ENCODE measurements around the gene VPS13D.

GRCh38 chr1:12346483-12347151 is 116.8 kb downstream of the VPS13D start:
- TF ChIP-seq TAF1 (IDR thresholded peaks at IDR 0.05; ENCODE audit: borderline replicate concordance, low read depth, low read length), result no peak
- TF ChIP-seq CTCF (IDR thresholded peaks at IDR 0.05), result no peak
- no peak for TF ChIP-seq REST (IDR thresholded peaks at IDR 0.05; ENCODE audit: low read depth, low read length)
- TF ChIP-seq FOXM1 (IDR thresholded peaks at IDR 0.05; ENCODE audit: low read depth), result no peak
- TF ChIP-seq POLR2AphosphoS5 (IDR thresholded peaks at IDR 0.05; ENCODE audit: low read depth, low read length), result no peak
- no peak for TF ChIP-seq NFIC (IDR thresholded peaks at IDR 0.05; ENCODE audit: borderline replicate concordance)
- no peak for TF ChIP-seq RAD21 (IDR thresholded peaks at IDR 0.05; ENCODE audit: low read length)
- TF ChIP-seq YY1 (IDR thresholded peaks at IDR 0.05; ENCODE audit: low read depth), result no peak
- TF ChIP-seq MEF2A (IDR thresholded peaks at IDR 0.05; ENCODE audit: borderline replicate concordance, low read depth), result no peak
- no peak for TF ChIP-seq EZH2phosphoT487 (IDR thresholded peaks at IDR 0.05; ENCODE audit: borderline replicate concordance, low read depth)
- no peak for TF ChIP-seq PBX3 (IDR thresholded peaks at IDR 0.05)

Measured in SK-N-SH (cell line).